ENCODE measurements around the gene THSD4.
"Not testable (repeated sequence)": the region's sequence is repeated elsewhere in the genome, so short reads cannot be mapped to it uniquely, and the experiment has no call there.

Gene THSD4

DNA sequence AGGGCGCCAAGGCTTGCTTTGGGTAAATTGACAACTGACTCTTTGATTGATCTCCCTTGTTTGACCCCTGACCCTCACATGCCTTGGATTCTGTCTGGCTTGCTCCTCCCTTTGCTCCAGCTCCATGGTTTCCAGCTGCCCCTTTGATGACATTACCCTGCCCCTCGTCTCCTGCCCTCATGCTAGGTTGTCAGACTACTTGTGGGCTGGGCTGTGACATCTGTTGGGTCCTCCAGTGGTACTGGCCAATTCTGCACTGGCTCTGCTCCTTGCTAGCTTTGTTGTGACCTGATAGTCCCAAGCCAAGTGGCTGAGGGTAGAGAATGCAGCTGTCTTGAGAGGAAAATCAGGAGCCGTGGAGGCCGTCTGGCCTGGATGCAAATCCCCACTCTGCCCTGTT lies 6.2 kb downstream of the THSD4 start:
- DNase-seq (ENCODE audit: low read depth in 2 of 2) = no peak

GRCh38 chr15:71124937-71125790 lies 9.9 kb downstream of the THSD4 start:
- DNase-seq (ENCODE audit: low read depth in 2 of 2) = no peak

- DNase-seq (ENCODE audit: low read depth in 2 of 2) = no peak
These were observed 10.7 kb downstream of the THSD4 start for GRCh38 chr15:71125831-71126450.

GRCh38 chr15:71127083-71127482 lies 11.8 kb downstream of the THSD4 start:
- no peak for DNase-seq (ENCODE audit: low read depth in 2 of 2)

DNA sequence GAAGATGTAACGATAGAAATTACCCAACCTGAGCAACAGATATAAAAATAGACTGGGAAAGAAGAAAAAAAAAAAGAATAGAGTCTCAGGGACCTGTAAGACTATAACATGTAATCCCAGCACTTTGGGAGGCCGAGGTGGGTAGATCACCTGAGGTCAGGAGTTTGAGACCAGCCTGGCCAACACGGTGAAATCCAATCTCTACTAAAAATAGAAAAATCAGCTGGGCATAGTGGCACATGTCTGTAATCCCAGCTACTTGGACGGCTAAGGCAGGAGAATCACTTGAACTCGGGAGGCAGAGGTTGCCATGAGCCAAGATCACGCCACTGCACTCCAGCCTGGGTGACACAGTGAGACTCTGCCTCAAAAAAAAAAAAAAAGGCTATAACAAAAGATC lies 12.9 kb downstream of the THSD4 start:
- not testable (repeated sequence) for DNase-seq (ENCODE audit: low read depth in 2 of 2)

- no peak for DNase-seq (ENCODE audit: low read depth in 2 of 2)
These were observed 13.8 kb downstream of the THSD4 start for GRCh38 chr15:71128939-71129562.

- DNase-seq (ENCODE audit: low read depth in 2 of 2) = no peak
These were observed 14.4 kb downstream of the THSD4 start for GRCh38 chr15:71129669-71130068.

GRCh38 chr15:71131601-71132362 lies 16.5 kb downstream of the THSD4 start:
- DNase-seq (ENCODE audit: low read depth in 2 of 2) = no peak

- no peak for DNase-seq (ENCODE audit: low read depth in 2 of 2)
These were observed 18.6 kb downstream of the THSD4 start for GRCh38 chr15:71133747-71134472.

DNA sequence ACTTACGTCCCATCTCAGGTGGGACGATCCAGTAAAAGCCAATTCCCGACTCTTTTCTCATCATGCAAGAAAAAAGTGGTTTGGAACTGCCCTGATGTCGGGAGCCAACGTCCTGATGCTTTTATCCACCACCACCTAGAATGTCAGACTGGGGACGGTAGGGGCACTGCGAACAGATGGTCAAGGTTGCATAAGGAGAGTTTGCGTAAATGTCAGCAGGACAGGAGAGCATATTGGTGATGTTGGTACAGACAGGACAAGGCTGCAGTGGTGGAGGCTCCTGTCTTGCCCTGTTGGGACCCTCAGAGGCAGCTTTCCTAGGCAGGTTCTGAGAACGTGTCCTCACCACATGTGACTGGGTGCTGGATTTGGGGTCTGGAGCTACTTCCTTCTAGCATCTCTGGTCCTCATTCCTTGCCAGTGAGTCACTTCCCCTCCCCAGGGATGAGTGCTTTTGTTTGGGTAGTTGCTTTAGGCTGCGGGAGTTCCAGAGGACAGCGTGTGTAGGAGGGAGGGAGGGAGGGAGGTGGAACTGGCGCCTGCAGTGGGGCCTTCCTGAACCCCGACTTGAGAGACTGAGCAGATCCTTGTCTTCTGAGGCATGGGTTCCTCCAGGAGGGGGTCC lies 21.0 kb downstream of the THSD4 start:
- DNase-seq (ENCODE audit: low read depth in 2 of 2) = no peak

GRCh38 chr15:71136793-71137518 lies 21.7 kb downstream of the THSD4 start:
- DNase-seq (ENCODE audit: low read depth in 2 of 2) = no peak

DNA sequence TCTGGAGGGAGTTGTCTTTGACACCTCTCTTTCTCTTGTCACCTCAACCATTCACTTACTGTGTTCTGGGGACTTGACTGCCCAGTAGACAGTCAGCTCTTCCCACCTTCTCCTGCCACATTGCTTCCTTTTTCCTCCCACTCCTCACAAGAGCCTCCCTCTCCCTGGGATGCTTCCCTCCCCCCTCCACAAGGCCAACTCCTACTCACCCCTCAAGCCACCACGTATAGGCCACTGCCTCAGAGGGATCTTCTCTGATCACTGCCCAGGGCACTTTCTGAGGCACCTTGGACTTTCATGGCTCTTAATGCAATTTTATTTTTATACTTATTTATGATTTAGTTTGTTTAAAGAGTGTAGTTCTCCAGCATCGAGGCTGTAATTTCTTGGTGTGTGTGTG lies 23.2 kb downstream of the THSD4 start:
- DNase-seq (ENCODE audit: low read depth in 2 of 2) = no peak

DNA sequence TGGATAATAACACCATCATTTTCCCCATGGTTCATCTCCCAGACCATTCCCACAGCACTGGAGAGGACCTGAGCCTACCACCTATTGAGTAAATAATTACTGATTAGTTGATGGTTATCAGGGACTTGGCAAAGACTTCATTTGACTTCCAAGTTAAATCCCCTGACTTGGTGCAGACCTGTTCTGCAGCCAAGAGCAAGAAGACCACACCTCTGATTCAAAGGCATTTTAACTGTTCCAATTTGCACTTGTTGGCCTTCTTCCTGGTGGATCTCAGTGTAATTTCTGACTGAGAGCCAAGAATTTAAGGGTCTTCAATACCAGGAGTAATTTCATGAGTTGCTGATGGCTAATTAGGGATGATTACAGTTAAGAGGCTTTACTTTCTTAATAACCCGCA lies 24.0 kb downstream of the THSD4 start:
- DNase-seq (ENCODE audit: low read depth in 2 of 2) = no peak

- DNase-seq (ENCODE audit: low read depth in 2 of 2) = no peak
These were observed 26.3 kb downstream of the THSD4 start for GRCh38 chr15:71141572-71141971.

DNA sequence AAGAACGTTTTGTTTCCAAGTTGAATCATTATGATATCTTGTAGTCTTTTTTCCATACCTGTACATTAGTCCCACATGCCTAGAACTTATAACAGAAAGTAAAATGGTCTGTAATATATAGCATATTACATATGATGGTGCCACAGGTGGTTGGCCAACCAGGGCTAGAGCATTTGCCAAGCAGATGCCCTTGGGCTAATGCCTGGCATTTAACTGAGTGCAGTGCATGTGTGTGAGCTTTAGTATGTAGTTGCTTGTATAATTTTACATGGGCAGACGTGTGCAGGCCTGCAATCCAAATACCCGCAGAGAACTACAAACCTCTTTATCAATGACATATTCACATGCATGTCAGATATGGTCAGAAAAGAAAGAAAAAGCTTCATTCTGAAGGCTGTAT lies 27.5 kb downstream of the THSD4 start:
- DNase-seq (ENCODE audit: low read depth in 2 of 2) = no peak

DNA sequence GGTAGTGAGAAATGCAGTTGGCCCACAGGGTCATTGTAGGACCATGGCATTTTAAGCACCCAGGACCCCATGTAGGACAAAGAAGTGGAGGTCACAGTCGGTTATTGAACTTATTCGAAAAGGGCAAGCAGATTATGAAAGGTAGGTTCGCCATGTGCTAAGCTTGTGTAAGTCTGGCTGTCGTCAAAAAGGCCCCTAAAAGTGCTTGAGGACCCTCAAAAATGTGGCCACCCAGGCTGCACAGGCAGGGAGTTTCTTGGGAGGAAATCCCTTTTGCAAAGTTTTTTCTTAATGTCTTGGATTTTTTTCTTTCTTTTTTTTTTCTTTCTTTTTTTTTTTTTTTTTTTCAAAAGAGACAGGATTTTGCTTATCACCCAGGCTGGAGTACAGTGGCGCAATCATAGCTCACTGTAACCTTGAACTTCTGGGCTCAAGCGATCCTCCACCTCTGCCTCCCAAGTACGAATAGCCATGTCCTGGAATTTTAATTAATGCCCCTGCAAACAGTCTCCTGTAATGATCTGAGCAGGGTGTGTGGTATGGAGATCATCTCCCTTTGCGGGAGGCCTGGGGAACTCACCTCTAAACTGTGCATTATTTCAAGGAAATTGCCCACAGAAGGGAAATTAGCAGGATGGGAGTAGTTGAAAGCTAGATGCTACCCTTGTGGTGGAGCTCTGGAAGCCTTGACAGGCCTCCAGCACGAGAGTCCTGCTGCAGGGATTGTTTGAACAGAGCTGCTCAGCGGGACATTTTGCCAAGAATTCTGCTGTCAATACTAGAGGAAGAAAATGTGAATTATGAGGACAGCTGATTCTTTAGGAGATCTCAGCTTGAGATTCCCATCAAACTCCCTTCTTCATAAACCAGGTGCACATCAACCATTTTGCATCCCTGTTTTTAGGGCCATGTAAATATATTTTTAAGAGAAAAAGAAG lies 28.4 kb downstream of the THSD4 start:
- no peak for DNase-seq (ENCODE audit: low read depth in 2 of 2)

- DNase-seq (ENCODE audit: low read depth in 2 of 2) = no peak
These were observed 30.4 kb downstream of the THSD4 start for GRCh38 chr15:71145648-71146047.

GRCh38 chr15:71146580-71146982 lies 31.3 kb downstream of the THSD4 start:
- DNase-seq (ENCODE audit: low read depth in 2 of 2) = no peak

- DNase-seq (ENCODE audit: low read depth in 2 of 2) = no peak
These were observed 32.8 kb downstream of the THSD4 start for GRCh38 chr15:71148048-71148447.

Measured in stimulated activated CD4-positive, alpha-beta T cell treated with anti-CD3 and anti-CD28 coated beads, Interleukin-1b, Interleukin-23, amount 100 ng/mL, for 1 hour (primary cell).